ENCODE results near the gene ITPR3. TPM values are rescaled to one million over a fixed set of nuclear protein-coding genes. Genes with fewer than 3 reads are reported as not detected.

Gene ITPR3
- total and polyA plus RNA-seq, 3 donors from 2014 or later: 58.2 to 146 (median 80.3) TPM

DNA sequence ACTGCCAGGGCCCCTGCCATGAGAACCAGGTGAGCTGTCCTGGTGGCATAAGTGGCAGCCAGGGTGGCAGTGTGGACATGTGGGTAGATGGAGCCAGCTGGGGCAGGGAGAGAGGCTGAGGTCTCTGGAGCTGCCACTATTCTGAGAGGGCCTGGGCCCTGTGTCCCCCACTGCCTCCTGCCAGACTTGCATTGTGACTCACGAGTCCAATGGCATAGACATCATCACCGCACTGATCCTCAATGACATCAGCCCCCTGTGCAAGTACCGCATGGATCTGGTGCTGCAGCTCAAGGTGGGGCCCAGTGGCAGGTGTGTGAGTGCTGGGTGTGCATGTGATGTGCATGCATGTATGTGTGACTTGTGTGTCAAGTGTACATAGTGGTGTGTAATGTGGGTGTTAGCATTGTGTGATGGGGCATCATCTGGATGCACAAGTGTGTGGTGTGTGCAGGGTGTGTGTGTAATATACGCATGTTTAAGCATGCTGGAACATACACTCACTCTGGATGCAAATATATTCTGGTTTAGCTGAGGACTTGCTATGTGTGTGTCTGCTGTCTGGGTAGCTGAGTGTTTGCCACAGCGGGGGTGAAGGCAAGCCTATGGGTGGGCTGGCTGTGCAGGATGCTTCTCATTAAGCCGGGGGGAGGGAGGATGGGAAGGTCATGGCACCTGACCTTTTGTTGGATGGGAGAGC, 65.3 kb downstream of the ITPR3 start:
- H3K27ac ChIP-seq: no peak overlapping the region
- WGBS, 2 donors: 54 to 82% methylated on average over 3 to 6 of the region's 6 CpGs
- H3K9me3 ChIP-seq: no peaks in the 10 kb centered on the region
- peaks cover 17% of the 10 kb centered on the region for H3K4me1 ChIP-seq
- no peaks in the 10 kb centered on the region for H3K27me3 ChIP-seq
- intact Hi-C loops (cut with DNase I; ENCODE audit: low total_unique reads): loop anchor here (5.0 kb wide), 1 partner anchor 94 kb away; no protein-coding TSS in a partner anchor
- no peak overlapping the region for H3K4me3 ChIP-seq
- no peak for DNase-seq
- no peak for TF ChIP-seq POLR2A (IDR thresholded peaks at IDR 0.05)
- TF ChIP-seq, protein P1, sequence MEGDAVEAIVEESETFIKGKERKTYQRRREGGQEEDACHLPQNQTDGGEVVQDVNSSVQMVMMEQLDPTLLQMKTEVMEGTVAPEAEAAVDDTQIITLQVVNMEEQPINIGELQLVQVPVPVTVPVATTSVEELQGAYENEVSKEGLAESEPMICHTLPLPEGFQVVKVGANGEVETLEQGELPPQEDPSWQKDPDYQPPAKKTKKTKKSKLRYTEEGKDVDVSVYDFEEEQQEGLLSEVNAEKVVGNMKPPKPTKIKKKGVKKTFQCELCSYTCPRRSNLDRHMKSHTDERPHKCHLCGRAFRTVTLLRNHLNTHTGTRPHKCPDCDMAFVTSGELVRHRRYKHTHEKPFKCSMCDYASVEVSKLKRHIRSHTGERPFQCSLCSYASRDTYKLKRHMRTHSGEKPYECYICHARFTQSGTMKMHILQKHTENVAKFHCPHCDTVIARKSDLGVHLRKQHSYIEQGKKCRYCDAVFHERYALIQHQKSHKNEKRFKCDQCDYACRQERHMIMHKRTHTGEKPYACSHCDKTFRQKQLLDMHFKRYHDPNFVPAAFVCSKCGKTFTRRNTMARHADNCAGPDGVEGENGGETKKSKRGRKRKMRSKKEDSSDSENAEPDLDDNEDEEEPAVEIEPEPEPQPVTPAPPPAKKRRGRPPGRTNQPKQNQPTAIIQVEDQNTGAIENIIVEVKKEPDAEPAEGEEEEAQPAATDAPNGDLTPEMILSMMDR (IDR thresholded peaks at IDR 0.05): no peak
- no peaks in the 10 kb centered on the region for H3K36me3 ChIP-seq (ENCODE audit: low read depth, missing control alignments)

DNA sequence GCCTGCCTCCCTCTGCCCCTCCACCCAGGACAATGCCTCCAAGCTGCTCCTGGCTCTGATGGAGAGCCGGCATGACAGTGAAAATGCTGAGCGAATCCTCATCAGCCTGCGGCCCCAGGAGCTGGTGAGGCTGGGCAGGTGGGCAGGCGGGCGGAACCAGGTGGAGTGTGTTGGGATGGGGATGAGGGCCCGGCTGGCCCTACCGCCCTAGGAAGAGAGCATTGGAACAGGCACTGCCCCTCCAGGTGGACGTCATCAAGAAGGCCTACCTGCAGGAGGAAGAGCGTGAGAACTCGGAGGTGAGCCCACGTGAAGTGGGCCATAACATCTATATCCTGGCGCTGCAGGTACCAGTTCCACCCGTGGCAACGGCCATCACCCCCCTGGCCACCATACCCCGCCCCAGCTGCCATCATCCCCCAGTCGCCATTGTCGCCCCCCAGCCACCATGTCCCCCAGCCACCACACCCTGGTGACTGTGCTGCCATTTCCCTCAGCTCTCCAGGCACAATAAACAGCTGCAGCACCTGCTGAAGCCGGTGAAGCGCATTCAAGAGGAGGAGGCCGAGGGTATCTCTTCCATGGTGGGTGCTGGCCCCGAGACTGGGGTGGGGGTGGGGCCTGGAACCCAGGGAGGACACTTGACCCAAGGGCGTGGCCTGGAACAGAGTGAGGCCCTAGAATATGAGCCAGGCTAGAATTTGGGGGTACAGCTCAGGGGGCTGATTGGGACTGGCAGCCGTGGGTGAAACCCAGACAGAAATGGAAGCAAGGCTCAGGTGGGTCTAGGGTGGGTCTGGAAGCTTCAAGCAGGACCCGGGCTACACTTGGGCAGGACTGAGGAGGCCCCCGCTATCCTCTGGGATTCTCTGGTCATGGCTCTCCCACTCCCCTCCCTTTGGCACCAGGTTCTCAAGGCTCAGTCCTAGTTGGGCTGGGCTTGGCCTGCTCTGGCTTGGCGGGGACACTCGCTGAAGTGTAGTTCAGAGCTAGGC, 66.2 kb downstream of the ITPR3 start:
- Histone ChIP-seq H3K4me3 (no peak overlapping the region), H3K36me3 (ENCODE audit: low read depth, missing control alignments) (no peaks in the 10 kb centered on the region), H3K27me3 (no peaks in the 10 kb centered on the region), H3K9me3 (no peaks in the 10 kb centered on the region), H3K27ac (no peak overlapping the region), H3K4me1 (peaks cover 19% of the 10 kb centered on the region)
- DNase-seq: no peak
- intact Hi-C loops (cut with DNase I; ENCODE audit: low total_unique reads): loop anchor here (5.0 kb wide), 1 partner anchor 95 kb away; no protein-coding TSS in a partner anchor
- TF ChIP-seq, protein P1 (IDR thresholded peaks at IDR 0.05): no peak
- TF ChIP-seq POLR2A (IDR thresholded peaks at IDR 0.05): no peak
- WGBS, 2 donors: 93% methylated on average over 8 to 27 of the region's 27 CpGs

DNA sequence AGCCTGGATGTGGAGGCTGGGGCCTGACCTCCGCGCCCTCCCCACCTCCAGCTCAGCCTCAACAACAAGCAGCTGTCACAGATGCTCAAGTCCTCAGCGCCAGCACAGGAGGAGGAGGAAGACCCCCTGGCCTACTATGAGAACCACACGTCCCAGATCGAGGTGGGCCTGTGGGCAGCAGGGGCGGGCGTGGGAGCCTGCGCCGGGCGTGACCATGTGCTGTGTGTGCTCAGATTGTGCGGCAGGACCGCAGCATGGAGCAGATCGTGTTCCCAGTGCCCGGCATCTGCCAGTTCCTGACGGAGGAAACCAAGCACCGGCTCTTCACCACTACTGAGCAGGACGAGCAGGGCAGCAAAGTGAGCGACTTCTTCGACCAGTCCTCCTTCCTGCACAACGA, 66.9 kb downstream of the ITPR3 start:
- H3K9me3 ChIP-seq: no peaks in the 10 kb centered on the region
- H3K27ac ChIP-seq: no peak overlapping the region
- 89 to 93% methylated on average over 3 to 20 of the region's 20 CpGs for WGBS, 2 donors
- no peak overlapping the region for H3K4me3 ChIP-seq
- TF ChIP-seq, protein P1 (IDR thresholded peaks at IDR 0.05): no peak
- TF ChIP-seq POLR2A (IDR thresholded peaks at IDR 0.05): no peak
- H3K36me3 ChIP-seq (ENCODE audit: low read depth, missing control alignments): no peaks in the 10 kb centered on the region
- no peak for DNase-seq
- no peaks in the 10 kb centered on the region for H3K27me3 ChIP-seq
- intact Hi-C loops (cut with DNase I; ENCODE audit: low total_unique reads): loop anchor here (5.0 kb wide), 1 partner anchor 96 kb away; no protein-coding TSS in a partner anchor
- peaks cover 22% of the 10 kb centered on the region for H3K4me1 ChIP-seq

DNA sequence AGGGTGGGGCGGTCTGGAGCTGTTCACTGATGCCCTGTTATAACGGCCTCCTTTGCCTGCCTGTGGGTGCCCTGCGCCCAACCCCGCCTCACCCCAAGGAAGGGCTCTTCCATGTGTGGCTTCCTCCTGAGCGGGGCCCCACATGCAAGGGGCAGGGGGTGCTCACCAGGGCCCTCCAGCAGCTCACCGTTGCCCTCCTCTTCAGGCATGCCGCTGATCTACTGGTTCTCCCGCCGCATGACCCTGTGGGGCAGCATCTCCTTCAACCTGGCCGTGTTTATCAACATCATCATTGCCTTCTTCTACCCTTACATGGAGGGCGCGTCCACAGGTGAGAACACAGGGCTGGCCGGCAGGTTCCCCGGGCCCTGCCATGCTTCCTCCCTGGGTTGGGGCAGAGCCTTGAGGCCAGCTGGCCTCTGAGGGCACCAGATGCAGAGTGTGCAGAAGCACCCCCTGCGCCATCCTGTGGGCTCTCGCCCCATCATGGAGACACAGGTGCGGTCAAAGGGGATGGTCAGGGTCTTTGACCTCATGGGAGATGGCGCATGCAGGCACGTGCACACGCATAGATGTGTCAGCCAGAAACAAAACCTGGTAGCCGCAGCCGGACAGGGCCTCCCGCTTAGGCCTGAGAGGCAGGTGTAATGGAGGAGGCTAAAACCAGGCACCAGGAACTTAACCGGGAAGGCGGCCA, 67.5 kb downstream of the ITPR3 start:
- intact Hi-C loops (cut with DNase I; ENCODE audit: low total_unique reads): loop anchor here (5.0 kb wide), 1 partner anchor 96 kb away; no protein-coding TSS in a partner anchor
- H3K27ac ChIP-seq: no peak overlapping the region
- H3K4me1 ChIP-seq: peaks cover 20% of the 10 kb centered on the region
- no peak overlapping the region for H3K4me3 ChIP-seq
- H3K27me3 ChIP-seq: no peaks in the 10 kb centered on the region
- DNase-seq: no peak
- WGBS, 2 donors: 87 to 93% methylated on average over 19 to 25 of the region's 25 CpGs
- no peaks in the 10 kb centered on the region for H3K9me3 ChIP-seq
- TF ChIP-seq, protein P1 (IDR thresholded peaks at IDR 0.05): no peak
- TF ChIP-seq POLR2A (IDR thresholded peaks at IDR 0.05): no peak
- H3K36me3 ChIP-seq (ENCODE audit: low read depth, missing control alignments): no peaks in the 10 kb centered on the region
